Posterior cingulate gyrus (tissue), 11 donors: Measurements from ENCODE around the gene FITM1.
A peak's percentile ranks its signal among the peaks of the same experiment; 100 is the strongest.

Source experiments
- DNase-seq, 10 donors: peaks; one replicate each; pipeline versions ENCODE4 v3.0.0 to v3.0.0-alpha.2; 2020 to 2021; ENCODE audit warnings: mixed read lengths in 3 of 10
- intact Hi-C: fragments of 100-400 bp; cut with DNase I; formaldehyde crosslinking; loops from one replicate; pipeline ENCODE4 v1.15.1; 2023

The FITM1 gene

GRCh38 chr14:24136684-24137528, 6.4 kb downstream of the FITM1 start:
- DNase-seq = peak in 1 of 10 donors; percentile 66
- intact Hi-C loops = no loop called here

- peak in 1 of 10 donors; percentile 11 for DNase-seq
- intact Hi-C loops = no loop called here
Measured at GRCh38 chr14:24137529-24138395, 7.3 kb downstream of the FITM1 start.

- intact Hi-C loops = no loop called here
- peak in 1 of 10 donors; percentile 61 for DNase-seq
Measured at GRCh38 chr14:24138396-24139271, 8.2 kb downstream of the FITM1 start.

GRCh38 chr14:24139272-24139934, 8.9 kb downstream of the FITM1 start:
- peak in 1 of 10 donors; percentile 81 for DNase-seq
- intact Hi-C loops = no loop called here

- peak; percentile 99 to 100 (median 100) for DNase-seq
- intact Hi-C loops = loop anchor here (2.0 kb wide), 1 partner anchor 26 kb away; the partner anchor contains the start of genes DCAF11 and NRL
Measured at GRCh38 chr14:24141097-24141880, 10.8 kb downstream of the FITM1 start, which contains the start of gene EMC9. EMC9 (minus strand) TSS chr14:24141591; CDS start chr14:24141304, 287 bp downstream.

- intact Hi-C loops = no loop called here
- DNase-seq = no peak
Measured at GRCh38 chr14:24143511-24143910, 13.1 kb downstream of the FITM1 start.

- intact Hi-C loops = no loop called here
- no peak for DNase-seq
Measured at GRCh38 chr14:24144451-24144850, 14.0 kb downstream of the FITM1 start.

- intact Hi-C loops = no loop called here
Measured at GRCh38 chr14:24145219-24145618, 14.8 kb downstream of the FITM1 start.

GRCh38 chr14:24145690-24146452, 15.4 kb downstream of the FITM1 start:
- no peak for DNase-seq
- intact Hi-C loops = loop anchor here (2.0 kb wide), 1 partner anchor 15 kb away; the partner anchor contains the start of gene IRF9

More at GRCh38 chr14:24145219-24145618, 14.8 kb downstream of the FITM1 start:
- DNase-seq = peak in 1 of 10 donors; percentile 54

- peak; percentile 64 to 97 (median 79) for DNase-seq
- intact Hi-C loops = loop anchor here (2.0 kb wide), 1 partner anchor 14 kb away; the partner anchor contains the start of gene IRF9
Measured at GRCh38 chr14:24146453-24146977, 16.1 kb downstream of the FITM1 start, which contains the start of gene PSME2. PSME2 (minus strand) TSS chr14:24146610; CDS start chr14:24146581, 29 bp downstream.

- intact Hi-C loops = loop anchor here (1.0 to 2.0 kb wide), 2 partner anchors 14 to 33 kb away; partner anchors contain the start of genes DCAF11, IRF9 and NRL
- DNase-seq = peak; percentile 96 to 100 (median 98)
Measured at GRCh38 chr14:24146978-24147760, 16.7 kb downstream of the FITM1 start, which contains the start of gene RNF31. RNF31 (plus strand) TSS chr14:24147498; CDS start chr14:24147699, 201 bp downstream.

- intact Hi-C loops = loop anchor here (1.0 to 2.0 kb wide), 2 partner anchors 13 to 34 kb away; partner anchors contain the start of genes DCAF11, IRF9 and NRL
- peak in 1 of 10 donors; percentile 51 for DNase-seq
Measured at GRCh38 chr14:24147761-24148428, 17.4 kb downstream of the FITM1 start.

- intact Hi-C loops = no loop called here
- peak in 1 of 10 donors; percentile 32 for DNase-seq
Measured at GRCh38 chr14:24149302-24149969, 19.0 kb downstream of the FITM1 start.

- intact Hi-C loops = no loop called here
- DNase-seq = peak in 1 of 10 donors; percentile 69
Measured at GRCh38 chr14:24150061-24150460, 19.6 kb downstream of the FITM1 start.

GRCh38 chr14:24150567-24150966, 20.1 kb downstream of the FITM1 start:
- DNase-seq = peak in 2 of 10 donors; percentile 55 to 59
- intact Hi-C loops = no loop called here
